ENCODE data around the gene TMEM89.

TMEM89 gene

GRCh38 chr3:48641396-48641795, 19.8 kb upstream of the TMEM89 start:
- no peak for DNase-seq

GRCh38 chr3:48639944-48640606, 18.5 kb upstream of the TMEM89 start:
- no peak for DNase-seq

- no peak for DNase-seq
These were observed 15.7 kb upstream of the TMEM89 start for GRCh38 chr3:48637305-48637704.

GRCh38 chr3:48636149-48636655, 14.6 kb upstream of the TMEM89 start:
- no peak for DNase-seq

GRCh38 chr3:48635222-48636021, 13.9 kb upstream of the TMEM89 start, which contains the start of gene SLC26A6:
Gene SLC26A6, minus strand, starts transcription at chr3:48635461. Its CDS starts 68 bp downstream, at chr3:48635393.
- peak; percentile 93 for DNase-seq

- DNase-seq = peak; percentile 24
These were observed 13.2 kb upstream of the TMEM89 start for GRCh38 chr3:48634661-48635221.

GRCh38 chr3:48633743-48634142, 12.2 kb upstream of the TMEM89 start:
- DNase-seq = no peak

GRCh38 chr3:48633256-48633655, 11.7 kb upstream of the TMEM89 start:
- no peak for DNase-seq

GRCh38 chr3:48631516-48632448, 10.2 kb upstream of the TMEM89 start:
- no peak for DNase-seq

GRCh38 chr3:48630833-48631232, 9.3 kb upstream of the TMEM89 start:
- no peak for DNase-seq

GRCh38 chr3:48630407-48630806, 8.8 kb upstream of the TMEM89 start:
- DNase-seq = no peak

GRCh38 chr3:48629894-48630293, 8.3 kb upstream of the TMEM89 start:
- DNase-seq = no peak

GRCh38 chr3:48628277-48629017, 6.9 kb upstream of the TMEM89 start:
- no peak for DNase-seq

GRCh38 chr3:48625600-48625999, 4.0 kb upstream of the TMEM89 start:
- DNase-seq = no peak

- no peak for DNase-seq
These were observed 3.2 kb upstream of the TMEM89 start for GRCh38 chr3:48624767-48625166.

GRCh38 chr3:48623851-48624547, 2.4 kb upstream of the TMEM89 start:
- no peak for DNase-seq

GRCh38 chr3:48619541-48620524, 1.7 kb downstream of the TMEM89 start:
- no peak for DNase-seq

GRCh38 chr3:48617559-48617958, 4.0 kb downstream of the TMEM89 start:
- no peak for DNase-seq

- DNase-seq = no peak
These were observed 7.5 kb downstream of the TMEM89 start for GRCh38 chr3:48614044-48614443.

- no peak for DNase-seq
These were observed 9.3 kb downstream of the TMEM89 start for GRCh38 chr3:48612309-48612708.
